Stimulated activated CD8-positive, alpha-beta memory T cell treated with anti-CD3 and anti-CD28 coated beads, Interleukin-4, amount 100 ng/mL, for 24 hours (primary cell): Measurements from ENCODE around the gene MKNK2.
A peak's percentile ranks its signal among the peaks of the same experiment; 100 is the strongest.

Source experiments
- DNase-seq: peaks from one replicate; pipeline ENCODE4 v3.0.0-alpha.2; 2020; ENCODE audit warnings: low read depth

Gene MKNK2

DNA sequence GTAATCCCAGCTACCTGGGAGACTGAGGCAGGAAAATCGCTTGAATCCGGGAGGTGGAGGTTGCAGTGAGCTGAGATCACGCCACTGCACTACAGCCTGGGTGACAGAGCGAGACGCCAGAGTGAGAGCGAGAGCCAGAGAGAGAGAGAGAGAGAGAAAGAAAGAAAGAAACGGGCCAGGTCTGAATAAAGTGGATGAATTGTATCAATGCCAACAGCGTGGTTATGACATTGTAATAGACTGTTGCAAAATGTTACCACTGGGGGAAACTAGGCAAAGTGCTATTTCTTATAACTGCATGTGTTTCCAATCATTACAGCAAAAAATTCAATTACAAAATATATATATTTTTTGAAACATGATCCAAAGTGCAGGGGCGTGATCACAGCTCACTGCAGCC is 23.7 kb downstream of the MKNK2 start:
- DNase-seq: no peak

DNA sequence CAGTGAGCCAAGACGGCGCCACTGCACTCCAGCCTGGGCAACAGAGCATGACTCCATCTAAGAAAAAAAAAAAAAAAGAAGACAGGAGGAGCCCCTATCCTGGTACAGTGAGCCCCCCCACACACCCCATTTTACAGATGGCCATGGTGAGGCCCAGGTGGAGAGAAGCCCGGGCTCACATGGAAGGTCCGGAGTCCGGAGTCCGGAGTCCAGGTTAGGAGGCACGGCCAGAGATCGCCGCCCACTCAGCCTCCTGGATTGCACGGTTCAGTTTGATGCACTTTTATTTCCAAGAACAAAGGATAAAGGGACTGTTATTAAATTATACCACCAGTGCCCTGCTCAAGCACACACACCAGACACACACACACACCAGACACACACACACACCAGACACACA is 24.3 kb downstream of the MKNK2 start:
- DNase-seq: no peak

GRCh38 chr19:2022289-2022688 is 28.8 kb downstream of the MKNK2 start:
- DNase-seq: no peak

DNA sequence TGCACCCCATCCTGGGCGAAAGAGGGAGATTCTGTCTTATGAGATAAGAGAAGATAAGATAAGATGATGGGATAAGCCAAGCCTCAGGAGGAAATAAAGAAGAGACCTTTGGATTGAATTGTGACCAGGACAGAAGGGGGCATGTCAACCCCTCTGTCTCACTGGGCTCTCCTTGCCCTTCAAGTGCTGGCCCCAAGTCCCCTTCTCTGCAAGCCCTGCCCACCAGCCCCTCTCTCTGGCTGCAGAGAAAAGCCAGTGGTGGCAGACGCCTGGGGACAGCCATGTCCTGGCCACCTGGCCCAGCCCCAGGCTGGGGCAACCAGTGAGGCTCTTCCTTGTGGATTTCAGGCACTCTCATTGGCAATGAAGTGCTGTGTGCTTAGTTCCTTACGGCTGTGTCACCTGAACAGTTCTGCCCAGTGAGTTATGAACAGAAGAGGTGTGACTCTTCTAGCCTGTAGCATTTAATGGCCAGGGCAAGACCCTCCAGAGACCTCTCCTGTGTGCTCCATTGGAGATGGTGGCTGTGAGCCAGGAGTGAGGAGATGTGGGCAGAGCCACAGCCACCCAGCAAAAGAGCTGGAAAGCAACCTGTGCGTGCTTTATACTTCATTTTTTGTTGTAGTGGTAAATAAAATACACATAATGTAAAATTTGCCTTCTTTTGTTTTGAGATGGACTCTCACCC is 29.4 kb downstream of the MKNK2 start:
- no peak for DNase-seq

DNA sequence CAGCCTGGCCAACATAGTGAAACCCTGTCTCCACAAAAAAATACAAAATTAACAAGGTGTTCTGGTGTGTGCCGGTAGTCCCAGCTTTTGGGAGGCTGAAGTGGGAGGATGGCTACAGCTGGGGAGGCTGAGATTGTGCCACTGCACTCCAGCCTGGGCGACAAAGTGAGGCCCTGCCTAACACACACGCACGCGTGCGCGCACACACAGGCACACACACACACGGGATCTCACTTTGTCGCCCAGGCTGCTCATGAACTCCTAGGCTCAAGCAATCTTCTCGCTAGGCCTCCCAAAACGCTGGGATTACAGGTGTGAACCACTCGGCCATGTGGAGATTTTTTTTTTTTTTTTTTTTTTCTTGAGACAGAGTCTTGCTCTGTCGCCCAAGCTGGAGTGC is 32.3 kb downstream of the MKNK2 start:
- no peak for DNase-seq

GRCh38 chr19:2016041-2016807 is 34.8 kb downstream of the MKNK2 start:
- DNase-seq: peak; percentile 31

DNA sequence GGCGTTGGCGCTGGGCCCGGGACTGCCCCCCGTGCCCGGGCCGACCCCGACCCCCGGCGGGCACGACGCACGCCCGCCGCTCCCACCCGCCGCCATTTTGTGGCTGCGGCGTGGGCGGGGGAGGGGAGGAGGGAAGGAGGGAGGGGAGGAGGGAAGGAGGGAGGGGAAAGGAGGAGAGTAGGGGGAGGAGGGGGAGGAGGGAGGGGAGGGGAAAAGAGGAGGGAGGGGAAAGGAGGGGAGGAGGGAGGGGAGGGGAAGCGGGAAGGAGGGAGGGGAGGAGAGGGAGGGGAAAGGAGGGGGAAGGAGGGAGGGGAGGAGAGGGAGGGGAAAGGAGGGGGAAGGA is 35.5 kb downstream of the MKNK2 start, which contains the start of gene BTBD2:
TSS of gene BTBD2 (minus strand) at position 107 of the 343 bp plus-strand sequence. CDS start at position 96, 11 bp downstream.
- DNase-seq: peak; percentile 36

DNA sequence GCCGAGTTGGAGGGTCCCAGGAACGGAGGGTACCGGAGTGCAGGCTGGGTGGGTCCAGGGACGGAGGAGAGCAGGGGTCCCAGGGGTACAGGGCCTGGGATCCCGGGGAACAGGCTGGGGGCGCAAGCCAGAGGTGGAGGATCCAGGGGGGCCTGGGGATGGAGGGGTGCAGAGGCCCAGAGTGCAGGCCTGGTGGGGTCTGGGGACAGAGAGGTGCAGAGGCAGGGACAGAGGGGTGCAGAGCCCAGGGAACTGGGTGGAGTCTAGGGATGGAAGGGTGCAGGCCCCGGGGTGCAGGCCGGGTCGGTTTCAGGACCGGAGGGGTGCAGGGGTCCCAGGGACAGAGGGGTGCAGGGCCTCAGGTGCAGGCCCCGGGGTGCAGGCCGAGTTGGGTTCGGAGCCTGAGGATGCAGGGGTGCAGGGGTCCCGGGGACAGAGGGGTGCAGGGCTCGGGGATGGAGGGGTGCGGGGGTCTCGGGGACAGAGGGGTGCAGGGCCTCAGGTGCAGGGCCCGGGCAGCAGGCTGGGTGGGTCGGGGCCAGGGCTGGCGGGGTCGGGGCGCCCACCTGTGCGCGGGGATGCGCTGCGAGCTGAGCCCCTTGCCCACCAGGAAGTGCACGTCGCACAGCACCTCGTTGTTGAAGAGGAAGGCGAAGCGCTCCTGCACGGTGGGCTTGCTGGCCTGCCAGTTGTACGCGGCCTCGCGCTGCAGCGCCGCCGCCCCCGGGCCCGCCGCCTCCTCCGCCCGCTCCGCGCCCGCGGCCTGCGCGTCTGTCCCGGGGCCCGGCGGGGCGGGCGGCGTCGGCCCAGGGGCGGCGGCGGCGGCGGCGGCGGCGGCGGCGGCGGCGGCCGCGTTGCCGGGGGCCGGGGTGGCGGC is 36.1 kb downstream of the MKNK2 start:
- no peak for DNase-seq

DNA sequence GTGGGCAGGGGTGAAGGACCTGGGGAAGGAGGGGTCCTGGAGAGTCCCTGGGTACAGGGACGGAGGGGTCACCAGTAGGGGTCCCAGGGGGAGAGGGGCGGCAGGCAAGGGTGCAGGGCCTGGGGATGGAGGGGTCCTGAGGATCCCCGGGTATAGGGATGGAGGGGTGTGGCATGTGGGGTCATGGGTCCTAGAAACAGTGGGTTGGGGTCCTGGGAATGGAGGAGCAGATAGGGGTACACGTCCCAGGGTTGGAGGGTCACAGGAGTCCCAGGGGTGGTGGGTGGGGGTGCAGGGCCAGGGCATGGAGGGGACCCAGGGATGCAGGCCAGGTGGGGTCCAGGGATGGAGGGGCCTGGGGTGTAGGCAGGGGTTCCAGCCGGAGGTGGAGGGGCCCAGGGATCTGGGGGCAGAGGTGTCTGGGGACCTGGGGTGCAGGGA is 36.9 kb downstream of the MKNK2 start:
- no peak for DNase-seq

GRCh38 chr19:2013683-2013961 is 37.4 kb downstream of the MKNK2 start:
- no peak for DNase-seq

DNA sequence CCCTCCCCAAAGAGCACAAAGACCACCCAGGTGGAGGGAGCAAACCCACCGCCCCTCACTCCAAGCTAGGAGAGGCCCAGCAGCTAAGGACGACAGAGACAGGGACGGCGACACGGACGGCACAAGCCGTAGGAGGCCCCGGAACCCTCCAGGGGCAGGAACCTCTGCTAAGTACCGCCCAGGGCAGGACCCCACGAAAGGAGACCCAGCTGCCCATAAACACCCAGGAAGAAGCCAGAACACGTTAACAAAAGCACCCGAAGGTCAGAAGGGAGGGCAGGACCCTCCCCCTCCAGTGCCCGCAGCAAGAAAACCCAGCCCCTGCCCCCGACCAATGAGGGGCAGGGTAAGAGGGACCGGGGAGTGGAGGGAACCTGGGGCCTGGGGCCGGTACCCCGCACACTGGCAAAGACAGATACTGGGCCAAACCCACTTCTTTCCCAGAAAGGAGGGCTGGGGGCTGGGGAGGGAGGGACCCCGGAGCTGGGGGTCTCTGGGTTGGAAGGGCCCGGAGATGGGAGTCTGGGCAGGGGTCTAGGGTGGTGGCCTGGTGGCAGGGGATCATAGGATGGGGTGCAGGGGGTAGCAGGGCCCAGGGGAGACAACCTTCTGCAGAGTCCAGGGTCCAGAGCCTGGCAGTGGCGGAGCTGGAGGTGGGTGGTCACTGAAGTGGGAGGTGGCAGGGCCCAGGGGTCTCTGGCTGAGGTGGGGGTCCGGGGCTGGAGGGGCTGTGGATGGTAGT is 37.9 kb downstream of the MKNK2 start:
- no peak for DNase-seq

DNA sequence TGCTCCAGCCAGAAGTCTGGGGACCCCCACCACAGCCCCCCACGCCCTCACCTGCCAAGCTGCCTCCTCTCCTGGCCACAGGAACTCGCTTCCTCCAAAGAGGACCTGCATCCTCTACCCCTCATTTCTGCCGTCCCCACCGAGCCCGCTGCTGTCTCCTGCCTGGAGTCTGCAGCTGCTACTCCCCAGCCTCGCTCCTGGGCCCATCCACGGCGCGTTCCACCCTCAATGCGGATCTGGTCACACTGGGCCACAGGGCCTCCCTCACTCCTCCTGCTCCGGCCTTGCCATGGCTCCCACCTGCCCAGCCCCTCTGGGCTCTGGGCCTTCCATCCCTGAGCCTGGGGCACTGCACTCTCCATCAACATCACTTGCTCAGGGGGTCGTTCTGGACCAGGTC is 39.9 kb downstream of the MKNK2 start:
- no peak for DNase-seq

DNA sequence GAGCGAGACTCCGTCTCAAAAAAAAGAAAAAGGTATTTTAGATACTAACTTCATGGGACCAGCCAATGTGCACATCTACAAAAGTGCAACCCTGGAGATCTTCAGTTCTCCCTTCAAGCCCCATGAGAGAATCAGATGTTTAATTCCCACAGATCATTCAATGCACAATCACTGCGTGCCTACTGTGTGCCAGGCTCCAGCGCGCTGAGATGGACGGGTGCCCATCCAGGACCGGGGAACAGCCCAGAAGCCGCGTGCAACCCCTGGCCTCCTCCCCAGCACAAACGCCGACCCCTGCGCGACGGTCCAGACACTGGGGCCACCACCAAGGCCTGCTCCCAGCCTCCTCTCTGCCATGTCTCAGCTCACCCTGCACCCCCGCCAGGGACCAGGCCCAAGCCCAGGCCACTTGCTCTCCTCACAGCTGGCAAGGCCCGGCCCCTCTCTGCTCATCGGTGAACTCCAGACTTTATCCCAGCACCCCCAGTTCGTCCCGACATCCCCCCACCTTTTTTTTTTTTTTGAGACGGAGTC is 40.8 kb downstream of the MKNK2 start:
- DNase-seq: no peak

GRCh38 chr19:2003874-2004273 is 47.2 kb downstream of the MKNK2 start:
- DNase-seq: no peak

- DNase-seq: no peak
These were observed 51.1 kb downstream of the MKNK2 start for GRCh38 chr19:1999856-2000515.

DNA sequence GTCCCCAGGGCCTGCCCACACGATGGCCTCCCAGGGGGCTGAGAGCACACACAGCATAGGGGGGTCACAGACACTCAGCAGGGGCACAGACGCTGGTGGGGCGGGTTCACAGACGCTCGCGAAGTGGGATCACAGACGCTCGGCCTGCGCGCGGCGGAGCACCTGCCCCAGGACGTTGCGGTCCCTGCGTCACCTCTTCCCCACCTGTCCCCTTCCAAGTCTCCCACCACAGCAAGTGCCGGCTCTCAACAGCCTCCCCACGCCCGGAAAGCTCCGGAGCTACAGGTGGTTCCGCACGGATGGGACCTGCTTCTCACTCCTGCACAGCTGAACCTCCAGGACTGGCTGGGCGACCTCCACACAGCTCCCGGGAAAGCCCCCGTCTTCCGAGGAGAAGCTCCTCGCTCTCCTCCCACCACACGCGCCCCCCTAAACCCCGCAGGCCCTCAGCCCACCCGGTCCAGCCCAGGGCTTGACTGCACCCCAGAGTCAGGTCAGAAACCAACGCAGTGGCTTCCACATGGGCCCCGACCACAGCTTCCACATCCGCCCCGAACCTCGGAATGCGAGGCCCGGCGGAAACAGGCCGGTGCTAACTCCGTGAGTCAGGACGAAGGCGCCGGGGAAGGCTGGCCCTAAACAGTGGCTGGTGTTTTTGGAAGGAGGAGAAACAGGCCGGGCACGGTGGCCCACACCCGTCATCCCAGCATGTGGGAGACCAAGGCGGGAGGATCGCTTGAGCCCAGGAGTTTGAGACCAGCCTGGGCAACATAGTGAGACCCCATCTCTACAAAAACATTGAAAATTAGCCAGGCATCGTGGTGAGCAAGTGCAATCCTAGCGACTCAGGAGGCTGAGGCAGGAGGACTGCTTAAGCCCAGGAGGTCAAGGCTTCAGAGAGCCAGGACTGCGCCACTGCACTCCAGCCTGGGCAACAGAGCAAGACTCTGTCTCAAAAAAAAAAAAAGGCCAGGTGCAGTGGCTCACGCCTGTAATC is 52.0 kb downstream of the MKNK2 start:
- no peak for DNase-seq

DNA sequence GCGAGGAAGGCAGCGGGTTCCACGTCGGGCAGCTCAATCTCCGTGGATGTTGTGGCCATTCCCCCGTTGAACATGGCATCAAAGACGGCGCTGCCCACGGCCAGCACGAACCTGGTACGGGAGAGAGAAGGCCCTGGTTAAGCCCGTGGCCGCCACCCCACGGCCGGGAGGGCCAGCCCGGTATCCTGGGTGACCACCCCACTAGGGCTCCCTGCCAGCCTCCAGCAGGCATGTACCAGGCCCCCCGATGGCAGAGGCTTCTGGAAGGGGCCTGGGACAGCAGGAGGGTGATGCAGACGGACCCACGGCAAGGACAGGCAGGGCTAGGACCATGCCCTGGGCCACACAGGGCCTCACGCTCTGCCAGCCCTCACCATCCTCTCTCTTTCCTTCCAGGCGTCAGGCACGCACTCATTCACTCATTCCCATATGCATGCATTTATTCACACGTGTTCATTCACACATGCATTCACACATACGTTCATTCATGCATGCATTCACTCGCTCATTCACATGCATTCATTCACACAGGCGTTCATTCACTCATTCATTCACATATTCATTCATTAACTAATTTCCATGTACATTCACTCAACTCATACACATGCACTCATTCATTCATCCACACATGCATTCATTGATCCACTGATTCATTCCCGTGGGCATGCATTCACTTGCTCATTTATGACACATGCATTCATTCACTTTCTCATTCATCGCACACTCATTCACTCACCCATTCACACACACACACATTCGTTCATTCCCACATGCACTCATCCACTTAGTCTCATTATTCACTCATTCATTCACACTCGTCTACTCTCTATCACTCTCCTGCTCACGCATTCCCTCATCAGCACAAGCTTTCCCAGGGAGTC is 53.5 kb downstream of the MKNK2 start:
- DNase-seq: no peak

GRCh38 chr19:1992759-1993260 is 58.2 kb downstream of the MKNK2 start:
- no peak for DNase-seq
